GM19438 (cell line): Measurements from ENCODE around the gene XRCC6.
"Not testable (repeated sequence)": the region's sequence is repeated elsewhere in the genome, so short reads cannot be mapped to it uniquely, and the experiment has no call there.

ENCODE experiments used
- ATAC-seq: cut with Tn5 transposase; IDR thresholded peaks from one replicate; pipeline ENCODE4 v1.9.1; 2021; ENCODE audit warnings: low read depth; ENCODE audit not compliant: unreplicated experiment

The XRCC6 gene

DNA sequence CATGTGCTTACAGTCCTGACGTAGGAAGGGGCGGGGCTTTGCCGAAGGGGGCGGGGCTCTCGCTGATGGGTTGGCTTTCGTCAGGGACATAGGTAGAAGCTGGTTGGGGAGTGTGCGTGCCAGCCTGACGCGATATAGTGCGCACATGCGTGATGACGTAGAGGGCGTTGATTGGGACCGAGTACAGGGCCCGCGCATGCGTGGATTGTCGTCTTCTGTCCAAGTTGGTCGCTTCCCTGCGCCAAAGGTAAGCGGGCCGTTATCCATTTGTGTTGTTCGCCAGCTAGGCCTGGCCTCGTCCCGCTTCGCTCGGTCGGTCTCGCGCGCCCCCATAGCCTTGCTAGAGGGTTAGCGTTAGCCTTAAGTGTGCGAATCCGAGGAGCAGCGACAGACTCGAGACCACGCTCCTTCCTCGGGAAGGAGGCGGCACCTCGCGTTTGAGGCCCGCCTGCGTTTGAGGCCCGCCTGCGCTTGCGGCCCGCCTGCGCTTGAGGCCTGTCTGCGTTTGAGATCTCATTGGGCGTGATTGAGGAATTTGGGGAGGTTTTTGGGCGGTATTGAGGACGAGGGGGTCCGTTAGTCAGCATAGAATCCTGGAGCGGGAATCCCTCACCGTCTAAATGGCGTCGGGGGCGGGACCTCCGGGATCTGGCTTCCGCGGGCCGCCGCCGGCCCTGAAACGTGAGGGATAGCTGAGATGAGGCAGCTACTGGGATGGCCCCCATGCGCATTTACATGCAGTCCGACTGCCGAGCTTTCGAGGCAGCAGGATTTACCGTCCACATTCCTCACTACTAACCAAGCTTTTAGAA is at the start of gene XRCC6:
TSS of gene XRCC6 (plus strand) at position 197 of the 812 bp plus-strand sequence. CDS start 710 bp downstream, outside the sequence.
- ATAC-seq = peak; percentile 84

DNA sequence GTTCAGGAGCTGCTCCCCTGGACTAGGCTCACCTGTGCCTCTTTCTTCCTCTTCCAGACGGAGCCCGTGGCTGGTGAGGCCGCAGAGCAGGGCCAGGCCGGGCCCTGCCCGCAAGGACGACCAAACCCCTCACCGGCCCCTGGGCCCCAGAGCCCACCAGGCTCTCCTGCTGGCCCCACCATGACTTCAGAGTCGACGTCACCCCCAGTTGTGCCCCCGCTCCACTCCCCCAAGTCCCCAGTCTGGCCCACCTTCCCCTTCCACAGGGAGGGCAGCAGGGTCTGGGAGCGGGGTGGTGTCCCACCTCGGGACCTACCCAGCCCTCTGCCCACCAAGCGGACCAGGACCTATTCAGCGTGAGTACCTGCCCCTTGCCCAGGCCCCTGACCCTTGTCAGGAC is 49.3 kb upstream of the XRCC6 start:
- ATAC-seq = no peak

DNA sequence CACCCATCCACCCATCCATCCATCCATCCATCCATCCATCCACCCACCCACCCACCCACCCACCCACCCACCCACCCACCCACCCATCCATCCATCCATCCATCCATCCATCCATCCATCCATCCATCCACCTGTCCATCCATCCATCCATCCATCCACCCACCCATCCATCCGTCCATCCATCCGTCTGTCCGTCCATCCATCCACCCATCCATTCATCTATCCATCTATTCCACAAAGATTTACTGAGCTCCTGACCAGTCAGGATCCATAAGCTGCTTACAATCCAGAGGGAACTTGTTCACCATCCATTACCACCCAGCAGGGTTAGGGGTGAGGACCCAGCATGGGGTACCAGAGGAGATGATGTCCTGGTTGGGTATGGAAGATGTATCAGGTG is 48.8 kb upstream of the XRCC6 start:
- ATAC-seq = not testable (repeated sequence)

DNA sequence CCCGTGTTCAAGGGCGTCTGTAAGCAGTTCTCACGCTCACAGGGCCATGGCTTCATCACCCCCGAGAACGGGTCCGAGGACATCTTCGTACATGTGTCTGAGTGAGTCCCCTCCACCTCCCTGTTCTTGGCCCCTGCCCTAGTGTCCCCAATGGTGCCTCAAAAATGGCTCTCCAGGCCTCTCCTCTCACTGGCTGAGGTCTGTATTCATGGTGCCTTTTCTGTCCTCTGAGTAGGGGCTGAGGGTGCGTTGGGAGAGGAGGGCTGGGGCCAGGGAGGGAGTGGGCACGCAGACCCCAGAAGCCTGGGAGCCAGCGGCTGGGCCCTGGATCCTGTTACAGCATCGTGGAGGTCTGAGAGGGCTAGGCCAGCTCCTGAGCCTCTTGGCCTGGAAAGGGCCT is 47.4 kb upstream of the XRCC6 start:
- no peak for ATAC-seq

DNA sequence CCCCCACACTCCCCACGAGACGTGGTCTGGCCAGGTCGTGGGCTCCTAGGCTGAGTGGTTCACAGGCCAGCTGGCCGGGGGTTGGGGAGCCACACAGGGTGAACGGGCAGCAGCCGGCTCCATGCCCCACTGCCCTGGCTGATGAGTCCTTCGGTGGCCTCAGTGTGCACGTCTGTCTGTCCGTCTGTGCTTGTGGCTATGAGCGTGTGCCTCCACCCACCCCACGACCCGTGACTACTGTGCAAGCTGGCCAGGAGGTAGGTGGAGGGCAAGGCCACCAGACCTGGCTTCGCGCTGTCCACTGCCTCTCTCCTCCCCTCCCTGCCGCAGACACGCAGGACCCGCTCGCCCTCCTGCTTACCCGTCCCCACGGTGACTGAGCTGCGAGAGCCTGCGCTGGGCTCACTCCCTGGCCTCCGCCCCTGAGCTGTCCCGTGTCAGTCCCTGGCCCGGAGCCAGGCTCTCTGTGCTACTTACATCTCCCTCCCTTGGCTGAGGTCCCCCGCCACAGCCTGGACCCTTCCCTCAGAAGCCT is 46.2 kb upstream of the XRCC6 start:
- ATAC-seq = no peak

DNA sequence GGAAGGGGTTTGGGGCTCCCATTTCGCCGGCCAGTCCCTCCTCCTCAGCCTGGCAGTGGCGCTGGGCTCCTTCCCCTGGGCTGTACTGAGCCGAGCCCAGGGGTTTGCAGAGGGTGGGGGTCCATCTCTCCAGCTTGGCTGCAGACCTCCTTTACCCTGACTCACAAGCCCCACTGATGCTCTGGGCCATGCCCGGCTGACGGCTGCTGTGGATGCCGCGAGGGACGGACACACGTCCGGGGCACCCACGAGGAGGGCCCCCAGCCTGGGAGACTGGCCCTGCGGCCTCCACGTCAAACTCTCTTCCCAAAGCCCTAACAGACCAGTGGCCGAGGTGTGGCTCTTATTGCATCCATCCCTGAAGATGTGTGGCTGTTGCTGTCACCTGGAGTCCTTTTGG is 45.6 kb upstream of the XRCC6 start:
- ATAC-seq = no peak

DNA sequence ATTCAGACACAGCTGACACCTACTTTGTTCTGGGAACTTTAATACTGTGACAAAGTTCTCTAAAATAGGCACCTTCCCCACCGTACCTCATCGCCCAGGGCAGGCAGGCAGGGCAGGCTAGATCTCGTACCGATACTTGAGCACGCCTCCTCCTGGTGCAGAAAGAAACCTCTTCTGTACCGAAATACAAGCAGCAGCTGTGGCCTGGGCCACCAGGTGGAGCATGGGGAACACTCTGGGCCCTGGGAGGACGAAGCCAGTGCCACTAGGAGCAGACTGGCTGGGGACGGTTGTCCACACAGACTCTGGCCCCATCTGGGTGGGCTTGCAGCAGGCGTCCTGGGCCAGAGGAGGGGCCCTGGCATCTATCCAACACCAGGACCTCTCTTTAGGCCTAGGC is 44.2 kb upstream of the XRCC6 start:
- no peak for ATAC-seq

DNA sequence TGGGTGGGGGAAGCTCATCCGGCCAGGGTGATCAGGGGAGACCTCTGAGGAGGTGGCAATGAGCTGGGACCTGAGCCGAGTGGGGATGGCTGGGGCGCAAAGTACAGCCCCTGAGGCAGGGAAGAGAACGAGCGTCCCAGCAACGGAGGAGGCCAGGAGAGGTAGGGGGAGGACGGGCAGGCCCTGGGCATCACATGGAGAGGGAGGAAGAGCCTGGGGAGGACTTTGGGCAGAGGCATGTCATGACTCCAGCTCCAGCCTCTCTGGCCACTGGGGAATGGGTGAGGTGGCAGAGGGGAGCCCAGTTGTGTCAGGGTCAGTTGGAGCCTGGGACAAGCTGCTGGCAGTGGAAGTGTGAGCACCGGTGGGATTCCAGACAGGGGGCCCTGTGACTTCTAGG is 43.0 kb upstream of the XRCC6 start:
- no peak for ATAC-seq

DNA sequence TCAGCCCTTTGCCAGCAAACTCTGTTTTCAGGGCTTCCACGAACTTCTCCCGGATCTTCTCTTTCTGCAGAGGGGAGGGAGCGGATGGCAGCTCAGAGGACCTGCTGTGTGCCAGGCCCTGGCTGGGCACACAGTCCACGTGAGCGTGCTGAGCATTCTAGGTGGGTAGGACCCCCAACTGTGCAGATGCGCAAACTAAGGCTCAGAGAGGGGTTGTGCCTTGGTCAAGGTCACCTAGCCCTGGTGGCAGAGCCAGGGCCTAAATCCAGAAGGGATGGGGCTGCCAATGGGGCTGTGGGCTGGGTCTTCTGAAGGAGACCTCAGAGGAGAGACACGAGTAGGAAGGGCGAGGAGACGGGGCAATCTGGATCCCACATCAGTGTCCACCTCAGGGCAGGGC is 42.3 kb upstream of the XRCC6 start:
- no peak for ATAC-seq

DNA sequence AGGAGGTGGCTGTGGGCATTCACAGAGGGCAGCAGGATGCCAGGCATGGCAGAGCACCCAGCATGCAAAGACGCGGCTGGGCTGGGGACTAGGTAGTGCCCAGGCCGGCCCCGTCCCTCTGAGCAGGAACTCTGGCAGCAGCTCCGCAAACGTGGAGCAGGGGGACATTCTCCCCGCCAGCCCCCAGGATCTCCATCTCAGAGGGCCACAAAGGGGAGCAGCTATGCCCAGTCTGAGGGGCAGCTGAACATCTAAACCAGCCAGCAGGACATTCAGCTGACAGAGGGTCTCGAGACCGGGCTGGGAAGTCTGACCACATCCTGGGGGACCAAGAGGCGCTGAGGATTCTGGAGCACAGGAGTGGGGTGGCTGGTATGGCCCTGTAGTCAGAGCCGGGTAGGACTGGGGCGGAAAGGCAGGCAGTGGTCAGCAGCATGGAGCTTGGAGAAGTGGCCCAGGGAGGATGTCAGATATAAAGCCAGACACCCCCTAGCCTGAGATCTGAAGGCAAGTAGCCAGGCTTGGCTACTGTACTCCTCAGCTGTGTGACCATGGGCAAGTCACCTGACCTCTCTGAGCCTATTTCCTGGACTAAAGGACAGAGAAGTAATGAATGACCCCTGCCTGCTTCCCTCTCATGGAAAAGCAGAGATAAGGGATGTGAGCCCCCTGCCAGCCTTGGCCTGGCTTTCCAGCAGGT is 41.6 kb upstream of the XRCC6 start:
- ATAC-seq = no peak

DNA sequence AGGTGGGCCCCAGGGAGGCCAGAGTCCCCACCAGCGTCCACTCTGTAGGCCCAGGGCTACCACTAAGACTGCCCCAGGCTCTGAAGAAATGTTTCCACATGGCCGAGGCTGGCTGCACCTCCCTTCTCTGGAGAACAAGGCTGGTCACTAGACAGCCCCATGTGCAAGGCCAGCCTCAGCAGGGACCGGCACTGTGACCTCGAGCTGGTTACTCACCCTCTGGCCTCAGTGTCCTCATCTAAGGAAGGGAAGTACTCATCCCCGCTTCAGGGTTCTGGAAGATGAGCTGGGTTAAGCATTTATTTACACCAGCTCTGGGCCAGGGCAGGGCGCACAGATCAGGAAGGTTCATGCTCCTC is 41.1 kb upstream of the XRCC6 start:
- no peak for ATAC-seq

DNA sequence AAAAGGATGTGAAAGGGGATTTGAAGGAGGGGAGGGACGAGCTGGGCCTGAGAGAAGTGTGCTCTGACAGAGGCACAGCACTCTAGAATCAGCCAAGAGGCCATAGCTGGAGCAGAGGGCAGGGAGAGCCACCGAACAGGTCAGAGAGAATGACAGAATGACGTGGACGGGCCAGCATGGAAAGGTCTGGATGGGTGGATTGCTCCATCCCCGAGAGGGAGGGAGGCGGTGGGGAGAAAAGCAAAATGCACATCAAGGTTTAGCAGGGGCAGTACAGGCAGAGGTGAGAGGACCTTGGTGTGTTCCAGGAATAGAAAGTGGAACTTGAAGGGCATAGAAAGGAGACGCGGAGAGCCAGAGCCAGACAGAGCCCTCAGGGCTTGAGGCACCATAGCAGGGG is 38.4 kb upstream of the XRCC6 start:
- no peak for ATAC-seq

DNA sequence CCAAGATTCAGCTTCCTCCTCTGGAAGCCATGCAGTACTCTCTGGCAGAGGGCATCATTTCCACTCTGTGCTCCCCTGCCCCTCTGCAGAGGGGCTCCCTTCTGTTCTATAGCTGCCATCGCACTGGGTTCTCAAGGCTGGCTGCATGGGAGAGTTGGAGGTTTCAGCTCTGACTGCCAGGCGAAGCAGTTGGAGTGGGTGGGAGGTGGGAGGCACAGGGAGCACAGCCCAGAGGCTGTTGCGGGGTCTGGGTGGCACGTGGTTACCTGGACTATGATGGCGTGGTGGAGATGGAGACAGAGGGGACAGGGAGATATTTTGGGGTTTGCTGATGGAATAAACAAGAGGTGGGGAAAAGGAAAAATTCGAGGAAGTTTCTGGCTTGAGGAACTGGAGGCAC is 36.2 kb upstream of the XRCC6 start:
- no peak for ATAC-seq

DNA sequence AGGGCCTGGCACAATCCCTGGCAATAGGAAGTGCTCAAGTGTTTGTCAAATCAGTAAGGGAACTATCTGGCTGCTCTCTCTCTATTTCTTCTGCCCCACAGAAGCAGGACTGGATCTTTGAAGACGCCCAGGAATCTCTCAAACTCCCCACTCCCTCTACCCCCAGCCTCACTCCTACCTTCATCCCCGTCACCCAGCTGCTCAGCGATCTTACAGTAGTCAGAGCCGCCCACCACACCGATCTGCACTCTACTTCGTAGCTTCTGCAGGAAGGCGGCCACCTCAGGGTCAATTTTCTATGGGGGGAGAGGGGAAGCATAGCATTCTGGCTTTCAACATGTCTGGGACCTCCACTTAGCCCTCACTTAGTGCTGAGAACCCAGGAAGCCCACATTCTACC is 35.2 kb upstream of the XRCC6 start:
- no peak for ATAC-seq

DNA sequence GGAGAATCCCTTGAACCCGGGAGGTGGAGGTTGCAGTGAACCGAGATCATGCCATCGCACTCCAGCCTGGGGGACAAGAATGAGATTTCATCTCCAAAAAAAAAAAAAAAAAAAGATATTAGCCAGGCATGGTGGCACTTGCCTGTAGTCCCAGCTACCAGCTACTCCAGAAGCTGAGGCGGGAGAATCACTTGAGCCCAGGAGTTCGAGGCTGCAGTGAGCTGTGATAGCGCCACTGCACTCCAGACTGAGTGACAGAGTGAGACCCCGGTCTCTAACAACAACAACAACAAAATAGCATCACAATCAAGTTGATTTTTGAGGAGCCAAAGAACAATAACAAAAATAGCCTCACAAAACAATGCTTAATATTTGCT is 33.8 kb upstream of the XRCC6 start:
- ATAC-seq = no peak

DNA sequence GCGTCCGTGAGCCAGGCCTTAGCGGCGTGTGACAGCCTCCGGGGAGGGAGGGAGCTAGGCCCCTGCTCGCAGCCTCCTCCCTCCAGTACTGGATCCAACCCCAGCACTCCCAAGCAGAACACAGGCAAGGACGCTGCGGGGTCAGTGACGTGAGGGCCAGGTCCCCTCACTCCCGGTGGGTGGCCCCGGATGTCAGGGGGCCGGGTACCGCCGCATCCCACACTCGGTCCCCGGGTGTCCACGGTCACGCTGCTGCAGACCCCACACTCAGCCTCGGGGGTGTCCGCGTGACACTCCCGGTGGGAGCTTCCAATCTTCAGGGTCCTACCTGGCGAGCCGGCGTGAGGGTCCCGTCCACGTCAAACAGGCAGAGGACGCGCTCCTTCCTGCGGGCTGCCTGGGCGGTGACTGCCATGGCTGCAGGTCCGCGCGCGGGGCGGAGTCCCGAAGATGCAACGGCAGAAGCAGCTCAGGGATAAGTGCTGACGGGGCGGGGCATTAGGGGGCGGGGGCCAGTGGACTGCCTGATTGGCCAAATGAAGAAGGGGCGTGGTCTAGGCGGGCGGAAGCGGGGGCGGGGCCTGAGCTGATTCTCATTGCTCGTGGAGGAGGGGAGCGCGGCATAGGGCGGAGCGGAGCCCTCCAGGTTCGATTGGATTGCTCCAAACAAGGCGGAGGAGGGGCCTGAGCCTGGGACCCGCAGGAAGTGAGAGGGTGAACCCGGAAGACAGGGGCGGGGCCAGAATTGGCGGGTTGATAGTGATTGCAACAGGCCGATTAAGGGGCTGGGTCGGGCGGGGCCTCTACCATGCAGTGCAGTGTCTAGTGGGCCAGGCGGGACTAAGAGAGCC is 31.5 kb upstream of the XRCC6 start, which contains the start of gene PMM1:
TSS of gene PMM1 (minus strand) at position 450 of the 851 bp plus-strand sequence. CDS start at position 415, 35 bp downstream.
- peak; percentile 80 for ATAC-seq

DNA sequence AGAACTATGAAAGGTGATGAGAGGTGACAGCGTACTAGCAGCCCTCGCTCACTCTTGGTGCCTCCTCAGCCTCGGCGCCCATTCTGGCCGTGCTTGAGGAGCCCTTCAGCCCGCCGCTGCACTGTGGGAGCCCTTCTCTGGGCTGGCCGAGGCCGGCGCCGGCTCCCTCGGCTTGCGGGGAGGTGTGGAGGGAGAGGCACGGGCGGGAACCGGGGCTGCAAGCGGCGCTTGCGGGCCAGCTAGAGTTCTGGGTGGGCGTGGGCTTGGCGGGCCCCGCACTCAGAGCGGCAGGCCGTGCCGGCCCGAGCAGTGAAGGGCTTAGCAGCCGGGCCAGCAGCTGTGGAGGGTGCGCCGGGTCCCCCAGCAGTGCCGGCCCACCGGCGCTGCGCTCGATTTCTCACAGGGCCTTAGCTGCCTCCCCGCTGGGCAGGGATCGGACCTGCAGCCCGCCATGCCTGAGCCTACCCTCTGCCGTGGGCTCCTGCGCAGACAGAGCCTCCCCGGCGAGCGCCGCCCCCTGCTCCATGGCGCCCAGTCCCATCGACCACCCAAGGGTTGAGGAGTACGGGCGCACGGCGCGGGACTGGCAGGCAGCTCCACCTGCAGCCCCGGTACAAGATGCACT is 27.6 kb upstream of the XRCC6 start:
- not testable (repeated sequence) for ATAC-seq

DNA sequence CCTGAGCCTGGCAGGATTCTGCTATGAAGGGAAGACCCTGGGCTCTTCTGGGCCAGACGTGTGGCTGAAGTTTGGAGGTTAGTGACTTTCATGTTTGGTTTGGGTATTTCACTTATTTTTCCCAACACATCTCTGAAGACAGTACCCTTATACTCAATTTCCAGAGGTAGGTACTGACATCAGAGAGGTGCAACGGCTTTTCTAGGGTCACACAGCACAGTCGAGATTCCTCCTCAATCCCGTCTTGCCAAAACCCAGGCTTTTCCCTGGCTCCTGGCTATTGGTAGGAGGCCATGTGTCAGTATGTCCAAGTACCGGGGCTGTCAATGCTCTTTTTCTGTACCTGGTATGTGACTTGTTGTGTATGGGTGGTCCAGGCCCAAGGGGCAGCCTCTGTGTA is 25.4 kb upstream of the XRCC6 start:
- no peak for ATAC-seq

DNA sequence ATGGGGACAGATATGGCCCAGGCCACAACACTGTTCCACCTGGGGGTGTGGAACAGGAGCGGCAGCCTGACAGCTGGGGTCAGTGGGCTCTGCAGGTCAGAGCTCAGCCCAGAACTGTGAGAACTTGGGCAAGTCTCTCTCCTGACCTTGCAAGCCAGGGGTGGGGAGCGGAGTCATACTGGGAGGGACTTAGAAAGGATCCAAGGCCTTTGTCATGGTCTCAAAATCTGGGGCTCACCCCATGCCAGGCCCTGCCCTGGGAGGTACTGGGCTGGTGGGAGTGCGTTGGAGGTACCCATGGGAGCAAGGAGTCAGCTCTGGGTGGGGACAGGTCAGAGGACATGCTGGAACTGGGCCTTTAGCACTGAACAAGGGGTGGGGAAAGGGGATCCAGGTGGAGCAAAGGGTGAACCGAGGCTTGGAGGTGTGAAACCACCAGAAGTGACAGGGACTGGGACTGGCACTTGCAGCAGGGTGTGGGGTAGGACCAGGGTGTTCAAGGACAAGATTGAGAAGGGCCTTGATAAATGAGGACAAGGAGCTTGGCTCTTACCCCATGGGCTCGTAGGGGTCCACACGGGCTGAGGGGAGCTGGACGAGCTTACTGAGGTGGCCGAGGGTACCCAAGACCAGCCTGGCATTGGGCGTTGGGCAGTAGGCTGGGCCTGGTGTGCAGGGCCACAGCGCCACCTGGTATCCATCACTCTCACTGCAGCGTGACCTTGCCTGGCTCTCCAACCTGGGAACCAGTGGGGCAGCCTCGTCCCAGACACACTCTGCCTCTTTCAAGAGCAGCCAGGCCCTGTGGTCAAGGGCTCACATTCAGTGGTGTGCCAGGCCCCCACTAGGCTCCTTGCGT is 24.1 kb upstream of the XRCC6 start:
- no peak for ATAC-seq

DNA sequence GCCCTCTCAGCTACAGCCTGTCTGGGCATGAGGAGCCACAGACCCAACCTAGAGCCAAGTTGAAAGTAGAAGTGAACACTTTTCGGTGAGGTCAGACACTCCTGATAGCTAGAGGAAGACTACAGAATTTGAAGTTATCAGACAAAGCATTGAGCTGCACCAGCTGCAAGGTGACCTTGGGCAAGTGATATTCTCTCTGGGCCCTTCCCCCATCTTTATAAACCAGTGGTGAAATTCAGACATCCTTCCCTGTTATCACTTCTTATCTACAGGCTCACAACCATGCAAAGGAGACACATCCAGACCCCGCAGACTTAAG is 23.5 kb upstream of the XRCC6 start:
- no peak for ATAC-seq
